GM12872 (cell line): ENCODE measurements around the gene RAP1GAP2.

Experiments used
- CTCF ChIP-seq: IDR thresholded peaks from 3 replicates; pipeline ENCODE4 v1.5.1; 2011; ENCODE audit warnings: low read depth, mild to moderate bottlenecking, low read length, moderate library complexity; ENCODE audit not compliant: insufficient read depth

Gene RAP1GAP2

GRCh38 chr17:3024346-3024745 is 228.1 kb downstream of the RAP1GAP2 start:
- no peak for TF ChIP-seq CTCF

- TF ChIP-seq CTCF: no peak
Measured at GRCh38 chr17:3025421-3026124, 229.3 kb downstream of the RAP1GAP2 start.

- TF ChIP-seq CTCF: no peak
Measured at GRCh38 chr17:3026125-3026855, 230.1 kb downstream of the RAP1GAP2 start.

GRCh38 chr17:3026856-3027751 is 230.9 kb downstream of the RAP1GAP2 start:
- TF ChIP-seq CTCF: no peak

GRCh38 chr17:3027786-3028532 is 231.7 kb downstream of the RAP1GAP2 start:
- TF ChIP-seq CTCF: no peak

GRCh38 chr17:3029213-3029913 is 233.1 kb downstream of the RAP1GAP2 start:
- no peak for TF ChIP-seq CTCF
